ENCODE results near the gene PREX1. TPM values are rescaled to one million over a fixed set of nuclear protein-coding genes. Genes with fewer than 3 reads are reported as not detected.
"Not testable (repeated sequence)": the region's sequence is repeated elsewhere in the genome, so short reads cannot be mapped to it uniquely, and the experiment has no call there.

The PREX1 gene
- total RNA-seq, 1 donor from 2014 or later: 2.9 TPM

DNA sequence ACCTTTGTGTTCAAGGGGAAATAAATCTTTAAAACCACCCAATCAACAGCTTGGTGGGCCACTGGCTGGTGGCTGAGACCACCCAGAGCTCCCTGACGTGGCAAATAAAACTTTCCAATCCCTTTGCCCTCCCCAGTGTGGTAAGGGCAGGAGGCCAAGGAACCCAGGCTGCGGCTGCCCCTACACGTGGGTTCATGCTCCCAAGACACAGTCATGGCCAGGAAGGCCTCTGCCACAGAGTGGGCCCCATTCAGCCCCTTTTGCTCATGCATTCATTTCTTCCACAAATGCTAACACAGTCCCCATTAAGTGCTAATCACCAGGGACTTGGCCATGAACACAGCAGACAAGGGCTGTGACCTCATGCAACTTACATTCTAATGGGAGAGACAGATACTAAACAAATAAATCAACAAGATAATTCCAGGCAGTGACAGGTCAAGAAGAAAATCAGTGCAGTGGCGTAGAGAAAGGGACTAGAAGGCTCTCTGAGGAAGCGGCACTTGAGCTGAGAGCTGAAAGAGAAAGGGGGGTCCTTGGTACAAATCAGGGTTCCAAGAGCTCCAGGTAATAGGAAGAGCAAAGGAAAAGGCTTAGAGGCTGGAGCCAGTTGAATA is 13.8 kb downstream of the PREX1 start:
- Mint-ChIP-seq H3K36me3 (ENCODE audit: insufficient read depth) (no peaks in the 10 kb centered on the region), H3K27ac (no peak overlapping the region), H3K27me3 (peaks cover 28% of the 10 kb centered on the region), H3K4me3 (ENCODE audit: low read depth) (no peak overlapping the region), H3K9me3 (ENCODE audit: low read depth) (no peaks in the 10 kb centered on the region), H3K4me1 (ENCODE audit: low read depth) (no peaks in the 10 kb centered on the region)
- DNase-seq (ENCODE audit: low spot score, unreplicated experiment): no peak
- TF ChIP-seq, protein P1, sequence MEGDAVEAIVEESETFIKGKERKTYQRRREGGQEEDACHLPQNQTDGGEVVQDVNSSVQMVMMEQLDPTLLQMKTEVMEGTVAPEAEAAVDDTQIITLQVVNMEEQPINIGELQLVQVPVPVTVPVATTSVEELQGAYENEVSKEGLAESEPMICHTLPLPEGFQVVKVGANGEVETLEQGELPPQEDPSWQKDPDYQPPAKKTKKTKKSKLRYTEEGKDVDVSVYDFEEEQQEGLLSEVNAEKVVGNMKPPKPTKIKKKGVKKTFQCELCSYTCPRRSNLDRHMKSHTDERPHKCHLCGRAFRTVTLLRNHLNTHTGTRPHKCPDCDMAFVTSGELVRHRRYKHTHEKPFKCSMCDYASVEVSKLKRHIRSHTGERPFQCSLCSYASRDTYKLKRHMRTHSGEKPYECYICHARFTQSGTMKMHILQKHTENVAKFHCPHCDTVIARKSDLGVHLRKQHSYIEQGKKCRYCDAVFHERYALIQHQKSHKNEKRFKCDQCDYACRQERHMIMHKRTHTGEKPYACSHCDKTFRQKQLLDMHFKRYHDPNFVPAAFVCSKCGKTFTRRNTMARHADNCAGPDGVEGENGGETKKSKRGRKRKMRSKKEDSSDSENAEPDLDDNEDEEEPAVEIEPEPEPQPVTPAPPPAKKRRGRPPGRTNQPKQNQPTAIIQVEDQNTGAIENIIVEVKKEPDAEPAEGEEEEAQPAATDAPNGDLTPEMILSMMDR (IDR thresholded peaks at IDR 0.05; ENCODE audit: unreplicated experiment): no peak

DNA sequence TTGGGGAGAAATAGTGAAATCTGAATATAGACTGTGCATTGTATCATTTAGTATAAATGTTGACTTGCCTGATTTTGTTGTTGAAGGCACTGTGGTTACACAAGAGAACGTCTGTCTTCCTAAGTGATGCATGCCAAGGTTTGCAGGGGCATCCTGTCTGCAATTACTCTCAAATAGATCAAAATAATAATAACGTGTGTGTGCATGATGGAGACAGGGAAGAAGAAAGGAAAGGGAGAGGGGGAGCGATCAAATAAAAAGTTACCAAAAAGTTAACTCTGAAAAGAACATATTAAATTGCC is 14.4 kb downstream of the PREX1 start:
- H3K9me3 Mint-ChIP-seq (ENCODE audit: low read depth): no peaks in the 10 kb centered on the region
- TF ChIP-seq, protein P1 (IDR thresholded peaks at IDR 0.05; ENCODE audit: unreplicated experiment): no peak

DNA sequence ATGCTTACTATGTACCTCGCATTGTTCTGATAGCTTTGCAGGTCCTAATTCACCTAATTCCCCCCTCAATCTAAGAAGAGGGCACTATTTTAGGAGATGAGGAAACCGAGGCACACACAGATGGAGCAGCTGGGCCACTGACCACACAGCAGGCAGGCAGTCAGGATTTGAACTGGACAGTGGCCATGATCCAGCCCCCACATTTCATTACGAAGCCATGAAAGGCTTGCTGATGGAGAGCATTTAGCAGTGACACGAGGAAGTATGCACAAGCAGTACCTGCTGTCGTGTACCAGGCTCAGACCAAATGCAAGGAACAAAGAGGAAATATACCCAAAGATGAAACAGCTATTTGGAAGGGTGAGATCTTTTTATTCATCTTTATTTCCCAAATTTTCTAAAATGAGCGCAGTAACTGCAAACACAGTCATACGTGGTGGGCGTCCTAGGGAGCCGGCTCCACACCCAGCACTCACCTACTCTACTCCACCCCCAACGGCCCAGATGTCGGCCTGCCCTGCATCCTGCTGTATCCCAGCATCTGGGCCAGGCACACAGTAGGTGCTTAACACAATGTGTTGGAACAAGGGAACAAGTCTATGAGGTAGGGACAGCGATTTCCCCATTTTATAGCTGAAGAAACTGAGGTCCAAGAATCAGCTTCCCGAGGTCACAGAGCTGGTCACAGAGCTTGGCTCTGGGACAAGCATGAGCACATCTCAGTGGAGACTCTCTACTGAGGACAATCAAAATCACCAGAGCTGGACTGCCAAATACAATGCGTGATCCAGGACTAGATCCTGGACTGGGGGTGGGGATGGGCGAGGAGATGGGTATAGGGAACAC is 15.0 kb downstream of the PREX1 start:
- H3K27me3 Mint-ChIP-seq: peaks cover 31% of the 10 kb centered on the region
- H3K4me1 Mint-ChIP-seq (ENCODE audit: low read depth): no peaks in the 10 kb centered on the region
- no peak overlapping the region for H3K27ac Mint-ChIP-seq
- H3K9me3 Mint-ChIP-seq (ENCODE audit: low read depth): no peaks in the 10 kb centered on the region
- no peaks in the 10 kb centered on the region for H3K36me3 Mint-ChIP-seq (ENCODE audit: insufficient read depth)
- no peak overlapping the region for H3K4me3 Mint-ChIP-seq (ENCODE audit: low read depth)
- TF ChIP-seq, protein P1 (IDR thresholded peaks at IDR 0.05; ENCODE audit: unreplicated experiment): no peak
- no peak for DNase-seq (ENCODE audit: low spot score, unreplicated experiment)

More for the DNA sequence above, 14.4 kb downstream of the PREX1 start:
- H3K27ac Mint-ChIP-seq: no peak overlapping the region
- no peak for DNase-seq (ENCODE audit: low spot score, unreplicated experiment)
- no peaks in the 10 kb centered on the region for H3K4me1 Mint-ChIP-seq (ENCODE audit: low read depth)
- H3K4me3 Mint-ChIP-seq (ENCODE audit: low read depth): no peak overlapping the region
- H3K36me3 Mint-ChIP-seq (ENCODE audit: insufficient read depth): no peaks in the 10 kb centered on the region
- peaks cover 33% of the 10 kb centered on the region for H3K27me3 Mint-ChIP-seq

DNA sequence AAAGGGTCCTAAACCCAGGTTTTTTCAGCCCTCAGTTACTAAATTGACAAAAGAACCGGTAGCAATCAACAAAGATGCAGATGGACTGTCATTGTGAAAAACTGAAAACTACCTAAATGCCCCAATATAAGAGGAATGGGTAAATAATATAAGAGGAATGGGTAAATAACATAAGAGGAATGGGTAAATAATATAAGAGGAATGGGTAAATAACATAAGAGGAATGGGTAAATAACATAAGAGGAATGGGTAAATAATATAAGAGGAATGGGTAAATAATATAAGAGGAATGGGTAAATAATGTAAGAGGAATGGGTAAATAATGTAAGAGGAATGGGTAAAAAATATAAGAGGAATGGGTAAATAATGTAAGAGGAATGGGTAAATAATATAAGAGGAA is 15.7 kb downstream of the PREX1 start:
- not testable (repeated sequence) for H3K9me3 Mint-ChIP-seq (ENCODE audit: low read depth); DNase-seq (ENCODE audit: low spot score, unreplicated experiment); H3K27ac Mint-ChIP-seq; H3K36me3 Mint-ChIP-seq (ENCODE audit: insufficient read depth); H3K4me3 Mint-ChIP-seq (ENCODE audit: low read depth); H3K4me1 Mint-ChIP-seq (ENCODE audit: low read depth)
- peaks cover 33% of the 10 kb centered on the region for H3K27me3 Mint-ChIP-seq

DNA sequence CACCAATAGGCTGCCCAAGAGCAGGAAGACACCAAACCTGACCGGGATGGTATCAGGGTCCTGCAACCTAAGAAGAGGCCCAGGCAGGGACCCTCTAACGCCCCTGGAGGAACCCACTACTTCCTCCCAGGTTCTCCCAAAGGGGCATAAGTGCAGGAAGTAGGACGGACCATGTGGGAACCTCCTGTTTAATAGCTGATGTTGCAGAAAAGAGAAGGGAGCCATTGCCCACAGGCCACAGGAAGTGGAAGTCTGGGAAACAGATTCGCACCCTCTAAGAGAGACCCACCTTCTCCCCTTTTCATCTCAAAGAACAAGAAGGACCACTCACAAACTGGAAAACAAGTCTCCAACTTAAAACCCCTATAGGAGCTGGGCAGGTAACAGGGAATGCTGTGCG is 18.1 kb downstream of the PREX1 start:
- TF ChIP-seq, protein P1 (IDR thresholded peaks at IDR 0.05; ENCODE audit: unreplicated experiment): no peak
- H3K4me1 Mint-ChIP-seq (ENCODE audit: low read depth): no peaks in the 10 kb centered on the region
- H3K4me3 Mint-ChIP-seq (ENCODE audit: low read depth): no peak overlapping the region
- H3K9me3 Mint-ChIP-seq (ENCODE audit: low read depth): peaks cover 11% of the 10 kb centered on the region
- no peak overlapping the region for H3K27ac Mint-ChIP-seq
- H3K27me3 Mint-ChIP-seq: peaks cover 31% of the 10 kb centered on the region
- H3K36me3 Mint-ChIP-seq (ENCODE audit: insufficient read depth): peaks cover 3% of the 10 kb centered on the region
- DNase-seq (ENCODE audit: low spot score, unreplicated experiment): no peak

All from progenitor cell of endocrine pancreas (in vitro differentiated cells).